GM18861 (cell line): ENCODE results near the gene KRTAP10-5.
"Not testable (repeated sequence)": the region's sequence is repeated elsewhere in the genome, so short reads cannot be mapped to it uniquely, and the experiment has no call there.

Source experiments
- ATAC-seq: cut with Tn5 transposase; IDR thresholded peaks from one replicate; pipeline ENCODE4 v1.9.1; 2021; ENCODE audit not compliant: unreplicated experiment

The KRTAP10-5 gene

DNA sequence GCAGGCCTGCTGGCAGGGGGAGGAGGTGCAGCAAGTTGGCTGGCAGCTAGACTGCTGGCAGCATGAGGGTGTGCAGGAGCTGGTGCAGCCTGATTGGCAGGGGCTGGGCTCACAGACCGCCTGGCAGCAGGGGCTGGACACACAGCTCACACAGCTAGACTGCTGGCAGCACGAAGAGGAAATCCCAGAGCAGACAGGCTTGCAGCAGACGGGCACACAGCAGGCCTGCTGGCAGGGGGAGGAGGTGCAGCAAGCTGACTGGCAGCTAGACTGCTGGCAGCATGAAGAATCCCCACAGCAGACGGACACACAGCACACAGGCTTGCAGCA lies 11.4 kb upstream of the KRTAP10-5 start:
- ATAC-seq: not testable (repeated sequence)

DNA sequence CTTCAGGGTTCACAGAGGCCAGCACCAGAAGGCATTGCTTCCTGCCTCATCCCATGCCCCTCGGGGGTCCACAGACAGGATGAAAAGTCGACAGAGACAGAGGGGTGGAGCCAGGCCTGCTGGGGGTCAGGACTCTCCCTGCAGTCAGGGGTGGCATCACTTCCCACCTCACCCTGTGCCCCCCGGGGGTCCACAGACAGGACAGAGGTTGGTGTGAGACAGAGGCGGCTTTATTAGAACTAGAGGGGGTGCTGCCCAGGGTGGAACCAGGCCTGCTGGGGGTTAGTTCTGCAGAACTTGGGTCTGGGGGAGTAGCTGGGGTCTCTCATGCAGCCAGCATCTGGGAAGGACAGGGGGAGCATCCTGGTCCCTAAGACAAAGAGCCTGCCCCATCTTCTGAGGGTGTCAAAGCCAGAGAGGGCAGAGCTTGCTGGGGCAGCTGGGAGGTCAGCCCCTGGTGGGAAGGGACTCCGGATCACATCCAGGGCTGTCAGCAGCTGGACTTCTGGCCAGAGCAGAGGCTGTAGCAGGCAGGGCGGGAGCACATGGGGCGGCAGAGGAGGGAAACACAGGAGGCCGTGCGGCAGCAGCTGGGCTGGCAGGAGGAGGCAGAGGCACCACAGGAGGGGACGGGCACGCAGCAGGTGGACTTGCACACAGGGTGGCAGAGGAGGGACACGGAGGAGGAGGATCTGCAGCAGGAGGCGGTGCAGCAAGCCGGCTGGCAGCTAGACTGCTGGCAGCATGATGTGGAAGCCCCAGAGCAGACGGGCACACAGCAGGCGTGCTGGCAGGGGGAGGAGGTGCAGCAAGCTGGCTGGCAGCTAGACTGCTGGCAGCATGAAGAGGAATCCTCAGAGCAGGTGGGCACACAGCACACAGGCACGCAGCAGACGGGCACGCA lies 10.7 kb upstream of the KRTAP10-5 start:
- ATAC-seq: not testable (repeated sequence)

DNA sequence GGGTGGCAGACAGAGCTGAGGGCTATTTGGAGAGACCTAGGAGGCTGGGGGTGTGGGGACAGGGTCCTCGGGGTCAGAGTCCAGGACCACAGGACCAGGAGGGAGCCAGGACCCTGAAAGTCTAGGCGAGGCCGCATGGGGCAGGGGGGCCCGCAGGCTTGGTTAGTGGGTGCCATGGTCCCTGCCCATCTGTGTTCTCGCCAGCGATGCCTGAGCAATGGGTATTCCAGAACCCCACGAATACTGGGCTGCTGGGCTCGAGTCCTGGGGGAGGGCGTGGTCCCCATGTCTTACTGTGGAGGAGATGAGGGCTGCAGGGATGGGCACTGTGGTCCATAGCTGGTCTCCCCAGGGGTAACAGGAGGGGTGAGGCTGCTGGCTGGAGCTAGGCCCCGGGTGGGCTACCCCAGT lies 9.9 kb upstream of the KRTAP10-5 start:
- ATAC-seq: no peak

DNA sequence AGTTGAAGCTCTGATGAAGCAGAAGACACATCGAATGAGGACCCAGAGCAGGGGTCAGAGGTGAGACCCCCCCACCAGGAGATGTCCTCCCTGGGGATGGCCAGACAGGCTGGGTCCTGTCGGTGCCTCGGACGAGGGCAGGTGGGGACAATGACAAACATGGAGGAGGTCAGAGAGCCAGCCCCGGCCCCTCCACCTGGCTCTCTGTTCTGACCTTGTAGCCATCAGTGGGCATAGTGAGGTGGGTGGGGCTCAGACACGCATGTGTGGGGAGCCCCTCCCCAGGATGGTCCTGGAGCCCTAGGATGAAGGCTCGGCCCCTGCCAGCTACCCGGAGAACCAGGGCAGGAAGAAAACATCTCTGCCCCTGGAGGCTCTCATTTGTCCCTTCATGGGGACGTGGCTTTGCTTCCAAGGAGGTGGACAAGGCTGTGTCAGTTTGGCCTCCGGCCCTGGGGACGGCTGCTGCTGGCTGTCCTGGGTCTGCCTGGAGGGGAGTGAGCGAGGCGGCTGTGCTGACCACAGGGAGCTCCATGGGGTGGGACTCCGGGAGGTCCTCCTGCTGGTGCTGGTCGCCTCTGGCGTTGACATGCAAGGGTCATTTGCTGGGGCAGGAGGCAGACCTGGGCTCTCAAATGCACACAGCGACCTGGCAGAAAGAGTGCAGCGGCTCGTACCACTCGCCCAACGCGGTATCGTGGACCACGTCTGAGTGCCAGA lies 9.3 kb upstream of the KRTAP10-5 start:
- no peak for ATAC-seq

DNA sequence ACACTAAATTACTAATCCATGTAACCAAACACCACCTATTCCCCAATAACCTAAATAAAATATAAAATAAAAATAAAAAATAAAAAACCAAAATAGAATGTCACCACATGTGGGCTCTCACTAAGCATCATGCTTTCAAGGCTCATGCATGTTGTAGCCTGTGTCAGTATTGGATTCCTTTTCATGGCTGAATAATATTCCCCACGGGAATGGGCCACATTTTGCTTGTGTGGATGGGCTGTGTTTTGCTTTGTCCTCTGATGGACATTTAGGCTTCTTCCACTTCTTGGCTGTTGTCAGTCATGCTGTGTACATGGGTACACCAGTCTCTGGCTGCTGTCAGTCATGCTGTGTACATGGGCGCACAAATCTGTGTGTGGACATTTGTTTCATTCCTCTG lies 8.7 kb upstream of the KRTAP10-5 start:
- no peak for ATAC-seq

DNA sequence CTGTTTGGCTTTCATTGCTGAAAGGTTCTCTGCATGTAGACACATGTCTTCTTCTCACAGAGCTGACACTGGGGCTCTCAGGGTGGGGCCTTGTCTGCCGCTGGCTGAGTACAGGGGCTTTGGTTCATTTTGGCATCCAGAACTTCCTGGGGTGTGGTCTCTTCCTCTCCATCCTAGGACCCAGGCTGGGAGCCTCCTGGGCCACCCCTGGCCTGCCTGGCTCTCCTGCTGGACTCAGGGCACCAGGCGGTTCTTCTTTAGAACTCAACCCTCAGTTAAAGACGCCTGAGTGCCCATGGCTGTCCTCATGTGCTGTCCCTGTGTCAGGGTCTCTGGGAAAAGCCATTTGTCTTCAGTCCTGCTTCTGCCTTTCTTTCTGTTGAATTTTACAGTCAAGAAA lies 5.5 kb upstream of the KRTAP10-5 start:
- no peak for ATAC-seq

DNA sequence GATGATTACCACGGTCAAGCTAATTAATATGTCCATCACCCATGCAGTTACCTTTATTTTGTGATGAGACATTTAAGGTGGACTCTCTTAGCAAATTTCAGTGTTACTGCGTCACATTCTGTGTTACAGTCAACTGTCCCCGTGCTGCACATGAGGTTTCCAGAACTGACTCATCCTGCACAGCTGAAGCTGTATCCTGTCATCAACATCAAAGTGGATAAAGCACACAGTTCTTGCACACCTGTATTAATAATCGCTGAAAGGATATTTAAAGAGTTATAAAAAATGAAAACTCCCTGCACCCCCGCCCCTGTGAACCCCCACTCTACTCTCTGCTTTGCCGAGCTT lies 3.4 kb upstream of the KRTAP10-5 start:
- no peak for ATAC-seq

DNA sequence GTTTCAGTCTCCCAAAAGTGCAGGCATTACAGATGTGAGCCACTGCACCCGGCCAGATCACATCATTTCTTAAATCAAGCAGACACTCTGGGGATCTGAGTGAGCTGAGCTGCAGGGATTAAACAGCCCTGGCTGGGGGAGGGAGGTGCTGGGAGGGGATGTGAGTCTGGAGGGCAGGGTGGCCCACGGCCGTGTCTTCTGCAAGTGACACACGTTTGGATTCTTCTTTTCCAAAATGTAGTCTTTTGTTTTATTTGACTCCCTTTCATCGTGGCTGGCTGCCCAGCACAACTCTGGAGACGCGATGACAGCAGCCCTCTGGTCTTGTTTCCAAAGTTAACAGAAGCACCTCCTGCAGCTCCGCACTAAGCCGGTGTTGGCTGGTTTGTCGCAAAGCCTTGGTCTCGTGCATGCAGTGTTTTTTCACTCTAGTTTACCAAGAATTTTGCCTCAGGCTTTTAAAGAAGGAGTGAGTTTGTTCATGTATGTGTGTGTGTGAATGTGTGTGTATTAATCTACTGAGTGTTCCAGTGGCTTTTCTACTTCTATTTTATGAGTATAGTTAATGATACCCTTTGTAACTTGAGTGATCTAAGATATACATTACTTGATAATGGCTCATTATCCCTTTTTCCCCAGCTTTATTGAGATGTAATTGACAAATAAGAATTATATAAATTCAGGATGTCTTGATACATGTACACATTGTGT lies 2.8 kb upstream of the KRTAP10-5 start:
- no peak for ATAC-seq

DNA sequence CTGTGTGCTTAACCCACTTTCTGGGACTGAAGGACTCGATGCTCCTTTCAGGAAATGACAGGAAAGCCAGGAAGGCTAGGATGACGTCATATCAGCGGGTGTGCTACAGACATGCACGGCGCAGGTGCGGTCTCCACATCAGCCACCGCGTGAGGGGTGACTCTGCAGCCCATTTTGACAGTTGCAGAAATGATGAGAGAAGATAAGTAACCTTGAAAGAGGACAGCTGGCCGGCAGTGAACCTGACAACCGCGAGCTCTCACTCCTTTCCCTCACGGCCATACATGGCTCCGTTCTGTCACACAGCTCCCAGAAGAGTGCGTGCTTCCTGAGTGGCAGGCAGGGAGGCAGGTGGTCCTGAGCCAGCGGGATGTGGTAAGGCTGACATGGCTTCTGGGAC lies 1.7 kb upstream of the KRTAP10-5 start:
- ATAC-seq: no peak

DNA sequence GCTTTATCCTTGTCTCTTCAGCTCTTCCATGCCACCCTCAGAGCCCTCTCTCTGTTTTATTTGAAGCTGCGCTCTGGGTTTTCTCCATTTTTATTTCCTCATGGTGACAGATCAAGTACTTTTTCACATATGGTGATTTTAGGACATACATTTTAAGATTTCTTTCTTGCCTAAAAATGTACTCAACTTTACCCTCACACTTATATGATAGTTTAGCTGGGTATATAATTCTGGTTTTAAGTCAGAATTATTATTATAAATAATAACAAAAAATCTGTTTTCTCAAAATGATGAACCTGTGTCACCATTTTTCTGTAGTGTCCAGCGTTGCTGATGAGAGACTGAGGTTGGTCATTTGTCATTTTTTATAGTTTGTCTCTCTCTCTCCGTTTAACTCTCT lies 754 bp upstream of the KRTAP10-5 start:
- no peak for ATAC-seq

DNA sequence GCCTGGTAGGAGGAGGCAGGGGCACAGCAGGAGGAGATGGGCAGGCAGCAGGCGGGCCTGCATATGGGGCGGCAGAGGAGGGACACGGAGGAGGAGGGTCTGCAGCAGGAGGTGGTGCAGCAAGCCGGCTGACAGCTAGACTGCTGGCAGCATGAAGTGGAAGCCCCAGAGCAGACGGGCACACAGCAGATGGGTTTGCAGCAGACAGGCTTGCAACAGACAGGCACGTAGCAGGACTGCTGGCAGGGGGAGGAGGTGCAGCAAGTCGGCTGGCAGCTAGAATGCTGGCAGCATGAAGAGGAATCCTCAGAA lies 615 bp downstream of the KRTAP10-5 start:
- ATAC-seq: no peak

DNA sequence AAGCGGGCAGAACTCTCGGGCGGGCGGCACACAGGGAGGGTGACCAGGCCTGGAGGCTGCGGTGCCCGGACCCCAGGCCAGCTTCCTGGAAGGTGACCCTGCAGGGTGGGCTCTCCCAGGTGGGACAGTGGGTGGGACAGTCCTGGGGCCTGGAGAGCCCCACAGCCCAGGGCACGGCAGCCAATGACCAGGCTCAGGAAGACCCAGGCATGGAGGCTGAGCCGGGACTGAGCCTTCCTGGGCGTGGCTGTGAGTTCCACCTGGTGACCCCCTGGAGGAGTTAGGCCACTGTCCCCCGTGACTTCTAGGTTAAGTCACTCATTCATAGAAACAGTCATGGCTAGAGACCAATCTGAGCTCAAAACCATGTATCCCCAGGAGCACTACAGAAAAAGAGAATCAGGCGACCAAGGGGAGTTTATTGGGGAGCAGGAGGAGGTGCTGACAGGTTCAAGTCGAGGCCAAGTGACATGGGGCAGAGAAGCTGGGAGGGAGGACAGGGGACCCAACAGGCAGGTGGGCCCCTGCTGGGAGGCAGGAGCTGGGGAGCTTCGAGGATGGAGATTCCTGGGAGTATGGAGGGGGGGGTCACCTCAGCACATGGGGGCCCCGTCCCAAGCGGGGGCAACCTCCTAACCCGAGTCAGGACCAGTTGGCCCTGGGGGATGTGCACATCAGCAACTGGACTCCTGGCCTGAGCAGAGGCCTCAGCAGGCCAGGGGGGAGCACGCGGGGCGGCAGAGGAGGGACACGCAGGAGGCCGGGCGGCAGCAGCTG lies 1.2 kb downstream of the KRTAP10-5 start:
- no peak for ATAC-seq

DNA sequence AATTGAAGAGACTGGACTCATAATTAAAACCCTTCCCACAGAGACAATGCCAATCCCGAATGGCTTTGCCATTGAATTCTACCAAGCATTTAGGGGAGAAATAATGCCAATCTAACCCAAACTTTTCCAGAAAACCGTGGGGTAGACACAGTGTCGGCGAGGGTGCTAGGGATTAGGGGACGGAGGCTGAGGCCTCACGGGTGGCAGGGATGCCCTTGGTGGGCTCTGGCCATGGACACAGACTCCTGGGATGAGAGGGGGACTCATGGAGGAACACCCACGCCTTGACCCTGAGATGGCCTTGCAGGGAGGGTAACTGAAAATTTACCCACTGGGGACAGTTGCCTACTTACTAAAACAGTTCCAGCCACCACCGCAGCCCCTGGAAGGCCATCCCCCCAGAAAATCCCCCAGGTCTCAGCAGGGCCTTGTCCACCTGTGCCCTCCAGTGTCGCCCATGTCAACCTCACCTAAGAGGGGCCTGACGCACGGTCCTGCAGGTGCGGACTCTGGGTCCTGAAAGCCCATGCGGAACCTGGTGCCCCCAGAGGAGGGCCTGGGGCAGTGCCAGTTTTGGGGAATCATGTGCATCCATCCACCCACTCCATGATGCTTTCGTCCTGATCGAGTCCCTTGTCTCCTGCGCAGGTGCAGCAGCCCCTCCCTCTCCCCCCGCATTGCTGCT lies 1.9 kb downstream of the KRTAP10-5 start:
- ATAC-seq: no peak

DNA sequence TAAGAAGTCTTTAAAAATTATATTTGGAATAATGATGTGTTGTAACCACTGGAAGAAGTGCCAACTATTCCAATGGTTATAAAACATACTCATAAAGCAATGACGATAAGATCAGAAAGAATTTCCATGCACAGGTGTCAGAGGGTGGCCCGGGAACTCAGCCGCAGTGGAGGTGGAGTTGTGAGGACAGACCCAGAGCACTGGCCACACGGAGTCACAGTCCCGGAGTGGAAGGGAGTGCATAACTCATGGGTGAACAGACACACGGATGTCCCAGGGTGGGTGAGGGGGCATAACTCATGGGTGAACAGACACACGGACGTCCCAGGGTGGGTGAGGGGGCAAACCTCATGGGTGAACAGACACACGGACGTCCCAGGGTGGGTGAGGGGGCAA lies 4.4 kb downstream of the KRTAP10-5 start:
- no peak for ATAC-seq

DNA sequence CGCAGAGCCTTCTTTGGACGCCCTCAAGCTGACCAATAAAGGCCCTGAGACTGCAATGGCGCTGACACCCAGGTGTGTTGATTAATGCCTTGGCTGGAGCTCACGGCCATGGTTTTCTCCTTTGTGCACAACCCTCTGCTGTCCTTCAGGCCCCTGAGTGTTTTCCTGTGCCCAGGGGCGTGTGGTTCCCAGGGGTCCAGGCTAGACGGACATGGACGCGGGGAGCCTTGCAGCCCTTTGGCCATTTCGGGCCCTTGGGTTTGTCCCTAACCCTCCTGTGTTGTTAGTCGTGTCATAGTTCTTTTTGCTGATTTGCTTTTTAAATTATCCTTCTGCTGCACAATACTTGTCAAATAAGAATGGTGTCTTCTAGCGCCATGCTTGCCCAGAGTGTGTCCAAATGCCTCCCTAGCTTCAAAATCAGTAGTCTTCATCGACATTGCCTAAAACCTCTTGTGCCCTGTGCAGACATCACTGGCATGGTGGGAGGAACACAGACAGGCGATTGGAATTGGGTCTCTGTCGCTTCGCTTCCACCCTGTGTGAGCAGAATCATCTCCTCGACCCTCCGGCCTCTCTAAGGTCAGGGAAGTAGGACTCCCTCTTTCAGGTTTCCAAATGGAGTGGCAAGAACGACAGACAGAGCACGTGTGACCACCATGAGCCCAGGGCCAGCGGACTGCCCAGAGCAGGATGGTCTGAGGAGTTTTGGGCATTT lies 4.9 kb downstream of the KRTAP10-5 start:
- ATAC-seq: no peak

DNA sequence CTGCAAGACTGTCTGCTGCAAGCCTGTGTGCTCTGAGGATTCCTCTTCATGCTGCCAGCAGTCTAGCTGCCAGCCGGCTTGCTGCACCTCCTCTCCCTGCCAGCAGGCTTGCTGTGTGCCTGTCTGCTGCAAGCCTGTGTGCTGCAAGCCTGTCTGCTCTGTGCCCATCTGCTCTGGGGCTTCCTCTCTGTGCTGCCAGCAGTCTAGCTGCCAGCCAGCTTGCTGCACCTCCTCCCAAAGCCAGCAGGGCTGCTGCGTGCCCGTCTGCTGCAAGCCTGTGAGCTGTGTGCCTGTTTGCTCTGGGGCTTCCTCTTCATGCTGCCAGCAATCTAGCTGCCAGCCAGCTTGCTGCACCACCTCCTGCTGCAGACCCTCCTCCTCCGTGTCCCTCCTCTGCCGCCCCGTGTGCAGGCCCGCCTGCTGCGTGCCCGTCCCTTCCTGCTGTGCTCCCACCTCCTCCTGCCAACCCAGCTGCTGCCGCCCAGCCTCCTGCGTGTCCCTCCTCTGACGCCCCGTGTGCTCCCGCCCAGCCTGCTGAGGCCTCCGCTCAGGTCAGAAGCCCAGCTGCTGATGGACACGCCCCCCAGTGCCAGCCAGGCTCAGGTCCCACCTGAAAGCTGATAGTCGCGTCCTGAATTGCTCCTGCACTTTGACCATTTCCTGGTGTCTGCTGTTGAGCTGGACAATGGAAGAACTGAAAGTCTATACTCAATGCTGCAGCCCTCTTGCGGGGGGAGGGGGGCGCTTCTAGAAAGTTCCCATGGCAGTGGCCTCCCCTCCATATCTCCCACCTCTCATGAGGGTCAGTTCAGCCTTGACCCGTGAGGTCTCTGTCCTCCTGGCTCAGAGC lies 5.7 kb downstream of the KRTAP10-5 start:
- ATAC-seq: no peak

DNA sequence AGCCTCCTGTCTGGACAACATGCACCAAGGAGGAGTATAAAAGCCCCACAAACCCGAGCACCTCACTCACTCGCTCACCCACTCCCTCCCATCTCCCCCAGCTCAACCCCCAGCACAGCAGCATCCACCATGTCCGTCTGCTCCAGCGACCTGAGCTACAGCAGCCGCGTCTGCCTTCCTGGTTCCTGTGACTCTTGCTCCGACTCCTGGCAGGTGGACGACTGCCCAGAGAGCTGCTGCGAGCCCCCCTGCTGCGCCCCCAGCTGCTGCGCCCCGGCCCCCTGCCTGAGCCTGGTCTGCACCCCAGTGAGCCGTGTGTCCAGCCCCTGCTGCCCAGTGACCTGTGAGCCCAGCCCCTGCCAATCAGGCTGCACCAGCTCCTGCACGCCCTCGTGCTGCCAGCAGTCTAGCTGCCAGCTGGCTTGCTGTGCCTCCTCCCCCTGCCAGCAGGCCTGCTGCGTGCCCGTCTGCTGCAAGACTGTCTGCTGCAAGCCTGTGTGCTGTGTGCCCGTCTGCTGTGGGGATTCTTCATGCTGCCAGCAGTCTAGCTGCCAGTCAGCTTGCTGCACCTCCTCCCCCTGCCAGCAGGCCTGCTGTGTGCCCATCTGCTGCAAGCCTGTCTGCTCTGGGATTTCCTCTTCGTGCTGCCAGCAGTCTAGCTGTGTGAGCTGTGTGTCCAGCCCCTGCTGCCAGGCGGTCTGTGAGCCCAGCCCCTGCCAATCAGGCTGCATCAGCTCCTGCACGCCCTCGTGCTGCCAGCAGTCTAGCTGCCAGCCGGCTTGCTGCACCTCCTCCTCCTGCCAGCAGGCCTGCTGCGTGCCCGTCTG lies 6.6 kb downstream of the KRTAP10-5 start, which contains the start of gene KRTAP10-4:
Gene KRTAP10-4, plus strand, starts transcription at position 100 of the 827 bp plus-strand sequence. Its CDS starts 30 bp downstream, at position 130.
- ATAC-seq: not testable (repeated sequence)

DNA sequence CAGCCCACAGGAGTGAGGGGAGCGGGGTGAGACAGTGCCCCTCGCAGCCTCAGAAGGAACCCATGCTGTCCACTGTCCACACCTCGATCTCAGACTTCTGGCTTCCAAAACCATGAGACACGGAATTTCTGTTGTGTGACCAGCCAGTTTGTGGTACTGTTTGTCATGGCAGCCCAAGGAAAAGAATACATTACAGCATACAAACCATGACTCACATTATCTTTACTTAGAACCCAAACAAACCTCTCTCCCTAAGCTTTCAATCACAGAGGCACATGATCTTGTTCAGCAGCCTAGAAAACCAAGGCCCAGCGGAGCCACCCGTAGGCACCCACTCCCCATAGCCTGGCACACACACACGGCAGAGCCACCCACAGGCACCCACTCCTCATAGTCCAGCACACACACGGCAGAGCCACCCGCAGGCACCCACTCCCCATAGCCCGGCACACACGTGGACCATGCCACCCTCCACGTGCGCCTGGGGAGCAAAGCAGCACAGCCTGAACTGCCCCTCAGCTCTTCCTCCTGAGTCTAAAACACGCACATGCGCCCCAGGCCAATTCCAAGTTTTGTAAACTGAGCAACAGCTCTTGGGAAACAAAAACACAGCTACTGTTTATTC lies 7.3 kb downstream of the KRTAP10-5 start:
- no peak for ATAC-seq
